ENCODE results near the gene RNF39. TPM values are rescaled to one million over a fixed set of nuclear protein-coding genes. Genes with fewer than 3 reads are reported as not detected.

The RNF39 gene
- total and polyA plus RNA-seq, 2 of the 13 experiments (the other 11 are each of a cell fraction or from before 2014, with no cell fraction given) = 0.13 to 1.8 TPM

DNA sequence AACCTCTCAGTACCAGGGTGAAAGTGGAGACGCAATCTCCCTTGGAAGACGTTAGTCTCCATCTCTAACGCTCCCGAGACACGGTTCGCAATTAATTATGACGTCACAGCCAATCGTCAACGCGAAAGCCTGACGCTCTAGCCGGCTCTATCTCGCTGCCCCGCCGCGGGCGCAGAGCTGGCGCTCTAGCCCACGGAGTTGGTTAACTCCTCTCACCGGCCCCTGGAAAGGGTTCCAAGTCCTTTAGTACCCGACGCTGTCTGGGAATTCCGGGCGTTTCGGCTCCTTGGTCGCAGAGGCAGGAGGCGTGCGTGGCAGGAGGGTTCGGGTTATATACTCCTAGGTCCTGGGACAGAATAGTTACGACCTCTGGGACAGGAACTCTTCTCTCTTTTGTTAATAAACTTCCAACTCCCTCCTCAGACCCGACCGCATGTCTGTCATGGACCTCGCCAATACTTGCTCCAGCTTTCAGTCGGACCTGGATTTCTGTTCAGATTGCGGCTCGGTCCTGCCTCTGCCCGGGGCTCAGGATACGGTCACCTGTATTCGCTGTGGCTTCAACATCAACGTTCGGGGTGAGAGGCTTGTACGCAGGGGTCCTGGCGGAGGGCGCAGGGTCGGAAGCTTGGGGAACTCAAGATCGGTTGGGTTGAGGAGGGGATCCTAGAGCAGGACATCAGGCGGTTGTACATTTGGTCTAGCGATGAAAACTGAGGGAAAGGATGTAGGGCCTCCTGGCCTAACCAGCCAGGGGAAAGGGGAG is 14.3 kb downstream of the RNF39 start, which contains the start of gene POLR1H (continued):
- TF ChIP-seq ZNF136 (CRISPR knock-in tag; IDR thresholded peaks at IDR 0.05; ENCODE audit: low read depth) (no peak), ZNF782 (CRISPR knock-in tag; IDR thresholded peaks at IDR 0.05; ENCODE audit: borderline replicate concordance) (peak; percentile 41), XRCC5 (optimal IDR thresholded peaks at IDR 0.05; ENCODE audit: low read length) (peak; percentile 84), KAT2B (IDR thresholded peaks at IDR 0.05; ENCODE audit: borderline replicate concordance, low read depth, low read length) (no peak), ZNF34 (CRISPR knock-in tag; IDR thresholded peaks at IDR 0.05; ENCODE audit: borderline replicate concordance) (0 out of 2 replicates have a peak, but pooled peaks have one; percentile 81), ZSCAN12 (CRISPR knock-in tag; IDR thresholded peaks at IDR 0.05) (peak; percentile 59), ETV5 (CRISPR knock-in tag; IDR thresholded peaks at IDR 0.05; ENCODE audit: borderline replicate concordance) (peak; percentile 77; the same call in 1 of the 2 replicates), ZNF644 (CRISPR knock-in tag; IDR thresholded peaks at IDR 0.05; ENCODE audit: low read depth) (no peak), ZNF607 (CRISPR knock-in tag; IDR thresholded peaks at IDR 0.05; ENCODE audit: borderline replicate concordance) (peak; percentile 66; the same call in 1 of the 2 replicates), TEF (CRISPR knock-in tag; IDR thresholded peaks at IDR 0.05) (peak; percentile 86), HMGA1 (CRISPR knock-in tag; conservative IDR thresholded peaks at IDR 0.05) (no peak), REL (CRISPR knock-in tag; conservative IDR thresholded peaks at IDR 0.05) (no peak), ZBTB21 (CRISPR knock-in tag; IDR thresholded peaks at IDR 0.05) (peak; percentile 96), MAX (IDR thresholded peaks at IDR 0.05) (peak; percentile 74), SMARCC2 (IDR thresholded peaks at IDR 0.05) (no peak), ZNF891 (CRISPR knock-in tag; IDR thresholded peaks at IDR 0.05) (0 out of 2 replicates have a peak, but pooled peaks have one; percentile 43), U2AF2 (IDR thresholded peaks at IDR 0.05; ENCODE audit: low read depth, low read length) (no peak), ZFYVE20 (CRISPR knock-in tag; IDR thresholded peaks at IDR 0.05; ENCODE audit: borderline replicate concordance, low read depth) (peak; percentile 81; the same call in 1 of the 2 replicates), ZNF367 (CRISPR knock-in tag; IDR thresholded peaks at IDR 0.05; ENCODE audit: borderline replicate concordance) (0 out of 2 replicates have a peak, but pooled peaks have one; percentile 72), SMAD9 (CRISPR knock-in tag; IDR thresholded peaks at IDR 0.05) (peak; percentile 81; the same call in 1 of the 2 replicates), SOX13 (IDR thresholded peaks at IDR 0.05) (no peak), SOX13 (CRISPR knock-in tag; conservative IDR thresholded peaks at IDR 0.05 in 1 of 2, IDR thresholded peaks at IDR 0.05 in 1 of 2) (peak in 1 of 2 experiments; percentile 64; a peak in 2 of 4 replicates)
- TF ChIP-seq, protein P1, sequence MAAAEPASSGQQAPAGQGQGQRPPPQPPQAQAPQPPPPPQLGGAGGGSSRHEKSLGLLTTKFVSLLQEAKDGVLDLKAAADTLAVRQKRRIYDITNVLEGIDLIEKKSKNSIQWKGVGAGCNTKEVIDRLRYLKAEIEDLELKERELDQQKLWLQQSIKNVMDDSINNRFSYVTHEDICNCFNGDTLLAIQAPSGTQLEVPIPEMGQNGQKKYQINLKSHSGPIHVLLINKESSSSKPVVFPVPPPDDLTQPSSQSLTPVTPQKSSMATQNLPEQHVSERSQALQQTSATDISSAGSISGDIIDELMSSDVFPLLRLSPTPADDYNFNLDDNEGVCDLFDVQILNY (CRISPR knock-in tag; conservative IDR thresholded peaks at IDR 0.05) = peak; percentile 68; the same call in 1 of the 2 replicates
- TF ChIP-seq, protein P2, sequence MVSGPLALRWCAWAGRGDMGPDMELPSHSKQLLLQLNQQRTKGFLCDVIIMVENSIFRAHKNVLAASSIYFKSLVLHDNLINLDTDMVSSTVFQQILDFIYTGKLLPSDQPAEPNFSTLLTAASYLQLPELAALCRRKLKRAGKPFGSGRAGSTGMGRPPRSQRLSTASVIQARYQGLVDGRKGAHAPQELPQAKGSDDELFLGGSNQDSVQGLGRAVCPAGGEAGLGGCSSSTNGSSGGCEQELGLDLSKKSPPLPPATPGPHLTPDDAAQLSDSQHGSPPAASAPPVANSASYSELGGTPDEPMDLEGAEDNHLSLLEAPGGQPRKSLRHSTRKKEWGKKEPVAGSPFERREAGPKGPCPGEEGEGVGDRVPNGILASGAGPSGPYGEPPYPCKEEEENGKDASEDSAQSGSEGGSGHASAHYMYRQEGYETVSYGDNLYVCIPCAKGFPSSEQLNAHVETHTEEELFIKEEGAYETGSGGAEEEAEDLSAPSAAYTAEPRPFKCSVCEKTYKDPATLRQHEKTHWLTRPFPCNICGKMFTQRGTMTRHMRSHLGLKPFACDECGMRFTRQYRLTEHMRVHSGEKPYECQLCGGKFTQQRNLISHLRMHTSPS (CRISPR knock-in tag; IDR thresholded peaks at IDR 0.05; ENCODE audit: low read depth) = peak; percentile 44; the same call in 1 of the 2 replicates
- TF ChIP-seq, protein P3, sequence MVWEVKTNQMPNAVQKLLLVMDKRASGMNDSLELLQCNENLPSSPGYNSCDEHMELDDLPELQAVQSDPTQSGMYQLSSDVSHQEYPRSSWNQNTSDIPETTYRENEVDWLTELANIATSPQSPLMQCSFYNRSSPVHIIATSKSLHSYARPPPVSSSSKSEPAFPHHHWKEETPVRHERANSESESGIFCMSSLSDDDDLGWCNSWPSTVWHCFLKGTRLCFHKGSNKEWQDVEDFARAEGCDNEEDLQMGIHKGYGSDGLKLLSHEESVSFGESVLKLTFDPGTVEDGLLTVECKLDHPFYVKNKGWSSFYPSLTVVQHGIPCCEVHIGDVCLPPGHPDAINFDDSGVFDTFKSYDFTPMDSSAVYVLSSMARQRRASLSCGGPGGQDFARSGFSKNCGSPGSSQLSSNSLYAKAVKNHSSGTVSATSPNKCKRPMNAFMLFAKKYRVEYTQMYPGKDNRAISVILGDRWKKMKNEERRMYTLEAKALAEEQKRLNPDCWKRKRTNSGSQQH (CRISPR knock-in tag; IDR thresholded peaks at IDR 0.05; ENCODE audit: low read depth) = peak; percentile 91

All from HepG2 (cell line).